Prostate gland (tissue), 2 donors: Measurements from ENCODE around the gene FAM107B. TPM values are rescaled to one million over a fixed set of nuclear protein-coding genes. Genes with fewer than 3 reads are reported as not detected.

Experiments used
- DNase-seq: peaks from one replicate; pipeline ENCODE4 v3.0.0-alpha.2; 2019; ENCODE audit warnings: low spot score
- H3K27ac ChIP-seq, 2 donors: fragments of 200-600 bp; sonication (generic); 2 replicates each; pipeline ENCODE4 v1.5.1; 2017 to 2019
- H3K27me3 ChIP-seq: fragments of 200-600 bp; sonication (generic); replicated peaks from 2 replicates; pipeline ENCODE4 v1.5.1; 2019; ENCODE audit not compliant: insufficient read depth
- H3K36me3 ChIP-seq, 2 donors: fragments of 200-600 bp; sonication (generic); 1 replicate in 1 of 2; 2 replicates in 1 of 2; pipeline versions ENCODE4 v1.5.1 to v1.8.1; 2017 to 2019
- H3K4me1 ChIP-seq: fragments of 200-600 bp; sonication (generic); replicated peaks from 2 replicates; pipeline ENCODE4 v1.5.1; 2019
- H3K4me3 ChIP-seq, 2 donors: fragments of 200-600 bp; sonication (generic); 2 replicates each; pipeline ENCODE4 v1.5.1; 2017 to 2019
- H3K9me3 ChIP-seq: fragments of 200-600 bp; sonication (generic); 2 replicates; pipeline ENCODE4 v1.5.1; 2017
- CTCF ChIP-seq, 4 experiments: fragments of 200-600 bp in 2 of 4; fragments of 450-650 bp in 2 of 4; sonication (generic) in 2 of 4; IDR thresholded peaks; 1 replicate in 3 of 4; 2 replicates in 1 of 4; pipeline ENCODE4 v1.5.1; 2016 to 2019; ENCODE audit warnings: antibody characterized with exemption in 4 of 4, mild to moderate bottlenecking in 2 of 4, moderate library complexity in 2 of 4
- POLR2A ChIP-seq: fragments of 450-650 bp; IDR thresholded peaks from one replicate; pipeline ENCODE4 v1.6.1; 2016; ENCODE audit warnings: antibody characterized with exemption, mild to moderate bottlenecking
- POLR2AphosphoS5 ChIP-seq: sonication (generic); formaldehyde crosslinking; IDR thresholded peaks from one replicate; pipeline ENCODE4 v1.6.1; 2017; ENCODE audit warnings: antibody characterized with exemption
- WGBS: methylation state at CpG from one replicate; pipeline ENCODE4 v1.1.5; 2018; 5-methylcytosine and 5-hydroxymethylcytosine counted together
- intact Hi-C: fragments of 100-400 bp; cut with DNase I; formaldehyde crosslinking; loops from one replicate; pipeline ENCODE4 v1.14.2; 2022
- total RNA-seq, 2 donors: library from RNA; depleted of rRNA; stranded (reverse); fragments of >200 nt; gene quantifications; one replicate each; pipeline ENCODE4 v1.1.0, GENCODE V29; 2016

FAM107B gene
- total RNA-seq, 2 donors from 2014 or later: 32.9 to 63.9 TPM

- DNase-seq: no peak
- no peaks in the 10 kb centered on the region for H3K4me1 ChIP-seq
- TF ChIP-seq POLR2AphosphoS5: peak; percentile 6
- no peak for TF ChIP-seq CTCF (IDR thresholded peaks at IDR 0.05)
- TF ChIP-seq POLR2A: no peak
- WGBS: 49% methylated on average over 8 of the region's 8 CpGs
- no peak overlapping the region for H3K4me3 ChIP-seq
- intact Hi-C loops: no loop called here
- no peaks in the 10 kb centered on the region for H3K9me3 ChIP-seq
- H3K36me3 ChIP-seq: no peaks in the 10 kb centered on the region
- H3K27me3 ChIP-seq: no peaks in the 10 kb centered on the region
- H3K27ac ChIP-seq: no peak overlapping the region
These were observed 104.0 kb downstream of the FAM107B start for GRCh38 chr10:14670551-14671240.

GRCh38 chr10:14669576-14669975 lies 105.1 kb downstream of the FAM107B start:
- intact Hi-C loops: no loop called here
- H3K4me1 ChIP-seq: no peaks in the 10 kb centered on the region
- WGBS: 90% methylated on average over 1 of the region's 1 CpG

GRCh38 chr10:14667781-14668180 lies 106.9 kb downstream of the FAM107B start:
- H3K9me3 ChIP-seq: no peaks in the 10 kb centered on the region
- no peak for DNase-seq
- H3K36me3 ChIP-seq: no peaks in the 10 kb centered on the region
- H3K4me3 ChIP-seq: no peak overlapping the region
- WGBS: 79% methylated on average over 4 of the region's 4 CpGs
- no peak overlapping the region for H3K27ac ChIP-seq
- TF ChIP-seq POLR2A: no peak
- no peak for TF ChIP-seq CTCF (IDR thresholded peaks at IDR 0.05)
- no peak for TF ChIP-seq POLR2AphosphoS5
- H3K27me3 ChIP-seq: no peaks in the 10 kb centered on the region
- intact Hi-C loops: no loop called here
- no peaks in the 10 kb centered on the region for H3K4me1 ChIP-seq

More at GRCh38 chr10:14669576-14669975, 105.1 kb downstream of the FAM107B start:
- no peaks in the 10 kb centered on the region for H3K27me3 ChIP-seq
- no peaks in the 10 kb centered on the region for H3K9me3 ChIP-seq
- no peak for DNase-seq
- H3K4me3 ChIP-seq: no peak overlapping the region
- no peak overlapping the region for H3K27ac ChIP-seq
- no peak for TF ChIP-seq POLR2AphosphoS5
- TF ChIP-seq CTCF (IDR thresholded peaks at IDR 0.05): no peak
- no peak for TF ChIP-seq POLR2A
- H3K36me3 ChIP-seq: no peaks in the 10 kb centered on the region

- WGBS: 26% methylated on average over 6 of the region's 6 CpGs
- TF ChIP-seq POLR2A (no peak), CTCF (IDR thresholded peaks at IDR 0.05) (no peak), POLR2AphosphoS5 (peak; percentile 61)
- H3K36me3 ChIP-seq: no peaks in the 10 kb centered on the region
- DNase-seq: no peak
- no peak overlapping the region for H3K27ac ChIP-seq
- no peaks in the 10 kb centered on the region for H3K9me3 ChIP-seq
- intact Hi-C loops: no loop called here
- H3K4me1 ChIP-seq: no peaks in the 10 kb centered on the region
- H3K4me3 ChIP-seq: no peak overlapping the region
- H3K27me3 ChIP-seq: no peaks in the 10 kb centered on the region
These were observed 107.4 kb downstream of the FAM107B start for GRCh38 chr10:14667280-14667679.
